Activated T-cell treated with anti-CD3 and anti-CD28 coated beads, Interleukin-2, amount 50 U/mL, for 72 hours (primary cell): ENCODE results near the gene ILDR1. TPM values are rescaled to one million over a fixed set of nuclear protein-coding genes. Genes with fewer than 3 reads are reported as not detected.

Experiments used
- ATAC-seq, 2 donors: fragments of 150-1000 bp; cut with Tn5 transposase; replicated peaks in 1 of 2; 2 replicates each; pipeline ENCODE4 v1.10.0; 2021; ENCODE audit warnings: moderate library complexity in 2 of 2, mild to moderate bottlenecking in 1 of 2
- DNase-seq, 2 donors: peaks; one replicate each; pipeline ENCODE4 v3.0.0; 2021 to 2022; ENCODE audit warnings: mixed read lengths in 1 of 2
- H3K27ac Mint-ChIP-seq: one replicate; pipeline ENCODE4 v1.8.0; 2022; ENCODE audit warnings: mild to moderate bottlenecking, moderate library complexity, mixed read lengths
- H3K27me3 Mint-ChIP-seq: one replicate; pipeline ENCODE4 v1.8.0; 2022; ENCODE audit warnings: low read depth, mixed read lengths
- H3K36me3 Mint-ChIP-seq, 2 donors: one replicate each; pipeline ENCODE4 v1.8.0; 2022; ENCODE audit warnings: mixed read lengths in 2 of 2, mild to moderate bottlenecking in 1 of 2; ENCODE audit not compliant: insufficient read depth in 2 of 2
- H3K4me1 Mint-ChIP-seq: one replicate; pipeline ENCODE4 v1.8.0; 2022; ENCODE audit warnings: low read depth, mixed read lengths
- H3K4me3 Mint-ChIP-seq, 2 donors: one replicate each; pipeline ENCODE4 v1.8.0; 2022; ENCODE audit warnings: mild to moderate bottlenecking in 2 of 2, mixed read lengths in 2 of 2, moderate library complexity in 2 of 2
- H3K9me3 Mint-ChIP-seq, 2 donors: one replicate each; pipeline ENCODE4 v1.8.0; 2022; ENCODE audit warnings: mixed read lengths in 2 of 2
- total RNA-seq, 2 donors: library from RNA; stranded (reverse); gene quantifications; one replicate each; pipeline ENCODE4 v1.2.3, GENCODE V29; 2022

ILDR1 gene
- total RNA-seq, 2 donors from 2014 or later = 0.28 to 0.31 TPM

DNA sequence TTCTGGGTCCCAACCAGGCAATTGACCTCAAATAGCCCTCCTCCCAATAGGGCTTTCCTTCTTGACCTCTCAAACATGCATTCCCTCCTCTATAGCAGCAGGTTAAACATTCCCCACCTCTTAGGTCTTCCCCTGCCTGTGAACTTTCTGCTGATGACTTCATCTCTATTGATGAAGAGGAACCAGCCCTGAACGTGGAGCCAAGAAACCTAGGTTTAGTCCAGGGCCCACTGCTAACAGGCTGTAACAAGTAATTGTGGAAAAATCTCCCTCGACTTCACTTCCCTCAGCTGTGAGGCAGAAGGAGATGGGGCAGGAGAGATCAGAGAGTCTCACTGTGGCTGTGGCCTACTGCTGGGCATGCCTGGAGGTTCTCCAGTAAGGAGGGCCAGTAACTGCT lies 24.7 kb downstream of the ILDR1 start:
- H3K9me3 Mint-ChIP-seq = no peaks in the 10 kb centered on the region
- no peak overlapping the region for H3K27ac Mint-ChIP-seq
- no peaks in the 10 kb centered on the region for H3K36me3 Mint-ChIP-seq
- peaks cover 23% of the 10 kb centered on the region for H3K27me3 Mint-ChIP-seq
- no peak for DNase-seq
- ATAC-seq = no peak
- H3K4me1 Mint-ChIP-seq = peaks cover 33% of the 10 kb centered on the region
- H3K4me3 Mint-ChIP-seq = no peak overlapping the region

GRCh38 chr3:121996441-121996840 lies 25.6 kb downstream of the ILDR1 start:
- H3K36me3 Mint-ChIP-seq = no peaks in the 10 kb centered on the region
- H3K4me1 Mint-ChIP-seq = peaks cover 33% of the 10 kb centered on the region
- no peak for ATAC-seq
- H3K4me3 Mint-ChIP-seq = no peak overlapping the region
- no peak overlapping the region for H3K27ac Mint-ChIP-seq
- DNase-seq = no peak
- no peaks in the 10 kb centered on the region for H3K9me3 Mint-ChIP-seq
- H3K27me3 Mint-ChIP-seq = peaks cover 17% of the 10 kb centered on the region

- ATAC-seq (peak; percentile 58 to 60), DNase-seq (peak; percentile 29 to 38)
- no peaks in the 10 kb centered on the region for H3K36me3 Mint-ChIP-seq
- no peak overlapping the region for H3K27ac Mint-ChIP-seq
- no peak overlapping the region for H3K4me3 Mint-ChIP-seq
- H3K27me3 Mint-ChIP-seq = peaks cover 11% of the 10 kb centered on the region
- H3K9me3 Mint-ChIP-seq = no peaks in the 10 kb centered on the region
- H3K4me1 Mint-ChIP-seq = peaks cover 33% of the 10 kb centered on the region
Measured at GRCh38 chr3:121995161-121996137, 26.6 kb downstream of the ILDR1 start.

DNA sequence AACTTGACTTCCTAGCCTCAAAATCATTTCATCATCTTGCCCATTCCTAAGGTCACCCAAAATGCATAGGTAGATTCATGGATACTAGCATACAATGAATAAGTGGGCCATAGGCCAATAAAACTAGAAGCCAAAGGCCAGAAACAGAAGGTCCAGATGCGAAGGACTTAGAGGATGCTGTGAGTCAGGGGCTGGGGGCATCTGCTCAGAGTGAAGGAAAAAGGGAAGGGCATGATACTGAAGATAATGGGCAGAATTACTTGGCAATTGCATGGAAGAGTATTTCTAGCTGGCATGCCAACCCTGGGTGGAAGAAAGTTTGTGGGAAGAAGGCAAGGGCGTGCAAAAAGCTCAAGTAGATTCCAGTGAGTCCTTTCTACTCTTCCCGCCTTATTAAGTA lies 27.5 kb downstream of the ILDR1 start:
- no peak for ATAC-seq
- no peak overlapping the region for H3K4me3 Mint-ChIP-seq
- peaks cover 11% of the 10 kb centered on the region for H3K27me3 Mint-ChIP-seq
- no peaks in the 10 kb centered on the region for H3K36me3 Mint-ChIP-seq
- H3K27ac Mint-ChIP-seq = no peak overlapping the region
- no peak for DNase-seq
- peaks cover 33% of the 10 kb centered on the region for H3K4me1 Mint-ChIP-seq
- no peaks in the 10 kb centered on the region for H3K9me3 Mint-ChIP-seq

- Mint-ChIP-seq H3K9me3 (no peaks in the 10 kb centered on the region), H3K27me3 (peaks cover 1% of the 10 kb centered on the region), H3K27ac (no peak overlapping the region), H3K36me3 (no peaks in the 10 kb centered on the region), H3K4me3 (no peak overlapping the region), H3K4me1 (peaks cover 29% of the 10 kb centered on the region)
- DNase-seq (no peak), ATAC-seq (no peak)
Measured at GRCh38 chr3:121992601-121993560, 29.2 kb downstream of the ILDR1 start.

GRCh38 chr3:121989943-121990342 lies 32.1 kb downstream of the ILDR1 start:
- Mint-ChIP-seq H3K27me3 (no peaks in the 10 kb centered on the region), H3K4me1 (peaks cover 13% of the 10 kb centered on the region), H3K9me3 (peaks cover 2 to 3% of the 10 kb centered on the region in 2 donors), H3K4me3 (no peak overlapping the region), H3K27ac (no peak overlapping the region), H3K36me3 (peaks cover 2 to 3% of the 10 kb centered on the region in 2 donors)
- DNase-seq (no peak), ATAC-seq (no peak)

GRCh38 chr3:121988146-121988545 lies 33.9 kb downstream of the ILDR1 start:
- H3K27me3 Mint-ChIP-seq = no peaks in the 10 kb centered on the region
- ATAC-seq (peak; percentile 79 to 97), DNase-seq (peak in 1 of 2 donors; percentile 27)
- no peak overlapping the region for H3K27ac Mint-ChIP-seq
- peaks cover 7% of the 10 kb centered on the region in 2 donors for H3K9me3 Mint-ChIP-seq
- H3K4me1 Mint-ChIP-seq = peaks cover 8% of the 10 kb centered on the region
- peaks cover 8 to 11% of the 10 kb centered on the region in 2 donors for H3K36me3 Mint-ChIP-seq
- peak overlapping the region in 1 of 2 donors; percentile 48 for H3K4me3 Mint-ChIP-seq

DNA sequence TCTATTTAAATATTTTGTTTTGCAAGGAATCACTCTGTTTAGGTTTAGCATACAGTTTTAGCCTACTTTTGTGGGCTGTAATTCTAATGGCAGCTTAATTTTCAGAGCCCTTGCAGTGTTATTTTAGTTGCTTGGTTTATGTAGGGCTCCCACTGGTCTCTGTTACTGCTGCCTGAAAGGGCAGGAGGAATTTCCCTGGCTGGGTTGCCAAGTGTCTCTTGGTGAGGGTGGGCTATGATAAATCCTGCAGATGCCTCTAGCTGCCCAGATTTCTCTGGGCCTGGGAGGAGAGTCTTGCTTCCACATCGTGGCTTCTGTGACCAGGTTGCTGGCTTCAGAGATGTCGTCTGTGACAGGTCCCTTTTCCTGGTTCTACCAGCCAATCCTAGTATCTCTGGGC lies 36.2 kb downstream of the ILDR1 start:
- Mint-ChIP-seq H3K4me3 (no peak overlapping the region), H3K9me3 (peaks cover 7% of the 10 kb centered on the region in 2 donors), H3K36me3 (peaks cover 8 to 11% of the 10 kb centered on the region in 2 donors), H3K27me3 (no peaks in the 10 kb centered on the region), H3K4me1 (peaks cover 8% of the 10 kb centered on the region), H3K27ac (no peak overlapping the region)
- DNase-seq = no peak
- ATAC-seq = no peak

GRCh38 chr3:121981473-121981872 lies 40.6 kb downstream of the ILDR1 start:
- no peak overlapping the region for H3K27ac Mint-ChIP-seq
- ATAC-seq (no peak), DNase-seq (no peak)
- H3K27me3 Mint-ChIP-seq = peaks cover 5% of the 10 kb centered on the region
- H3K4me1 Mint-ChIP-seq = no peaks in the 10 kb centered on the region
- H3K9me3 Mint-ChIP-seq = peaks cover 7 to 11% of the 10 kb centered on the region in 2 donors
- H3K36me3 Mint-ChIP-seq = peaks cover 8 to 16% of the 10 kb centered on the region in 2 donors
- no peak overlapping the region for H3K4me3 Mint-ChIP-seq

DNA sequence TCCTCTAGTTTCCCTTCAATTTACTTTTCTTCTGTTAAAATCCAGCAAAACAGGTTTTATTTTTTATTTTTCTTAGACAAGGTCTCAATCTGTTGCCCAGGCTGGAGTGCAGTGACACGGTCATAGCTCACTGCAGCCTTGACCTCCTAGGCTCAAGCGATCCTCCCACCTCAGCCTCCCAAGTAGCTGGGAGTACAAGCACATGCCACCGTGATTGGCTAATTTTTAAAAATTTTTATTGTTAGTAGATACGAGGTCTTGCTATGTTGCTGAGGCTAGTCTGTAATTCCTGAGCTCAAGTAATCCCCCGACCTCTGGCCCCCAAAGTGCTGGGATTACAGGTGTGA lies 41.6 kb downstream of the ILDR1 start:
- Mint-ChIP-seq H3K9me3 (peaks cover 7 to 11% of the 10 kb centered on the region in 2 donors), H3K4me1 (no peaks in the 10 kb centered on the region), H3K36me3 (peaks cover 8 to 16% of the 10 kb centered on the region in 2 donors), H3K27me3 (peaks cover 5% of the 10 kb centered on the region), H3K27ac (no peak overlapping the region), H3K4me3 (no peak overlapping the region)
- no peak for ATAC-seq
- no peak for DNase-seq

DNA sequence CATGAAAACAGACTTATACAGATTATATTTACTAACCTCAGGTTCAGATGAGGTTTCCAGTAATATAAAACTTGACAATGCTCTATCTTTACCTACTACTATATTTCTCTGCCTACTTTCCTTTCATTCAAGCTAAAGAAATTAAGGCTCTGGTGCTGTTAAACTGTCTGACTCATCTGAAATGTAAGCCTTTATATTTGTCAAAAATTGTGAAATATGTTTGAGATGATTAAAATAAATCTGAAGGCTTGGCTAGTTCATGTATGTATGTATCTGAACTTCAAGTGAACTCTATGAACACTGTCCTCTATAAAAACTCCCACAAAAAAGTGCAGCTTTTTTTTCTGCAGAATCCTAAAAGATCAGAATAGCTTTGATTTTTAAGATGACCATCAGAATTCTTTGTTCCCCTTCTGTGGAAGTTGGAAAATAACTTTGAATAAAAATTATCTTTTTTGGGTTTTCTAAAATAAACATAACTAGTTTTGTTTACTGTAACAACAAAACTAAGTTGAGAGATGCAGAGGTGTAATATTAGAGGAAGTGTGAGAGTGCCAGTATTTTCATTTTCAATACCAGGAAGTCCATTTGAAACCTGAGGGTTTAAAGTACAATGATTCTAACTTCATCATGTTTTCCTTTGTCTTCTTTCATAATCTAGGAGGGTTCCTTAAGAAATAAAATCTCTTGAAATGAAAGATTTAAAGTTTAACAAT lies 42.2 kb downstream of the ILDR1 start:
- Mint-ChIP-seq H3K4me1 (no peaks in the 10 kb centered on the region), H3K9me3 (peaks cover 5 to 9% of the 10 kb centered on the region in 2 donors), H3K4me3 (no peak overlapping the region), H3K27me3 (peaks cover 5% of the 10 kb centered on the region), H3K27ac (no peak overlapping the region), H3K36me3 (peaks cover 5 to 14% of the 10 kb centered on the region in 2 donors)
- ATAC-seq (no peak), DNase-seq (no peak)

DNA sequence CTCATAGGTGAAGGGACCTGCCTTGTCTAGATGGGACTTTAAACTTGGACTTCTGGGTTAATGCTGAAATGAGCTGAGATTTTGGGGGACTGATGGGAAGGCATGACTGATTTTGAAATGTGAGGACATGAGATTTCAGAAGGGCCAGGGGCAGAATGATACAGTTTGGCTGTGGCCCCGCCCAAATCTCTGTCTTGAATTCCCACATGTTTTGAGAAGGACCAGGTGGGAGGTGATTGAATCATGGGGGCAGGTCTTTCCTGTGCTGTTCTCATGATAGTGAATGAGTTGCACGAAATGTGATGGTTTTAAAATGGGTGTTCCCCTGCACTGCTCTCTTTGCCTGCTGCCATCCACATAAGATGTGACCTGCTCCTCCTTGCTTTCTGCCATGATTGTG lies 42.8 kb downstream of the ILDR1 start:
- Mint-ChIP-seq H3K27me3 (peaks cover 5% of the 10 kb centered on the region), H3K4me3 (no peak overlapping the region), H3K27ac (no peak overlapping the region), H3K4me1 (no peaks in the 10 kb centered on the region), H3K36me3 (peaks cover 2 to 11% of the 10 kb centered on the region in 2 donors), H3K9me3 (peaks cover 3 to 6% of the 10 kb centered on the region in 2 donors)
- ATAC-seq (no peak), DNase-seq (no peak)
